SK-N-SH (cell line): ENCODE results near the gene EPB41L5. TPM values are rescaled to one million over a fixed set of nuclear protein-coding genes. Genes with fewer than 3 reads are reported as not detected.

Experiments
- CTCF ChIA-PET: fragments of 300-600, 350-600 bp; formaldehyde crosslinking; extraction: SDS; loops from one replicate; lab custom pipeline; 2021; lab: Yijun Ruan, JAX
- POLR2A ChIA-PET: fragments of 350-600 bp; sonication (Branson Sonifier 250); formaldehyde crosslinking; extraction: SDS; loops from one replicate; lab custom pipeline; 2020; ENCODE audit warnings: antibody characterized with exemption, inconsistent platforms; lab: Yijun Ruan, JAX
- DNase-seq: peaks from one replicate; pipeline ENCODE4 v3.0.0; 2012
- H2AFZ ChIP-seq: fragments of 200-600 bp; sonication (generic); 2 replicates; pipeline ENCODE4 v1.8.1; 2016; ENCODE audit warnings: antibody characterized with exemption, mild to moderate bottlenecking, low read depth
- H3F3A ChIP-seq: fragments of 200-600 bp; sonication (generic); replicated peaks from 2 replicates; pipeline ENCODE3; 2016; ENCODE audit warnings: antibody characterized with exemption, mild to moderate bottlenecking; ENCODE audit not compliant: insufficient read depth
- H3K27ac ChIP-seq, 2 experiments: fragments of 200-500 bp in 1 of 2; fragments of 200-600 bp in 1 of 2; sonication (Bioruptor generic) in 1 of 2; sonication (generic), shearing (Covaris generic) in 1 of 2; 2 replicates each; pipeline versions ENCODE4 v1.5.1 to v1.6.1; 2014 to 2016; ENCODE audit warnings: low read depth in 2 of 2, inconsistent platforms in 1 of 2, low read length in 1 of 2, mild to moderate bottlenecking in 1 of 2, mixed read lengths in 1 of 2
- H3K27me3 ChIP-seq: fragments of 200-600 bp; sonication (generic), shearing (Covaris generic); 2 replicates; pipeline ENCODE4 v1.6.1; 2016; ENCODE audit warnings: mixed run types; ENCODE audit not compliant: insufficient read depth
- H3K36me3 ChIP-seq, 2 experiments: fragments of 200-500 bp in 1 of 2; fragments of 200-600 bp in 1 of 2; sonication (Bioruptor generic) in 1 of 2; sonication (generic) in 1 of 2; replicated peaks in 1 of 2; 2 replicates each; pipeline versions ENCODE3 to v1.5.1; 2014 to 2016; ENCODE audit warnings: low read length in 1 of 2, mild to moderate bottlenecking in 1 of 2; ENCODE audit not compliant: insufficient read depth in 2 of 2, control insufficient read depth in 1 of 2
- H3K4me1 ChIP-seq, 2 experiments: fragments of 200-500 bp in 1 of 2; fragments of 200-600 bp in 1 of 2; sonication (Bioruptor generic) in 1 of 2; sonication (generic), shearing (Covaris generic) in 1 of 2; 2 replicates each; pipeline versions ENCODE4 v1.5.1 to v1.6.1; 2014 to 2016; ENCODE audit warnings: low read depth in 1 of 2, low read length in 1 of 2, mixed run types in 1 of 2; ENCODE audit not compliant: insufficient read depth in 2 of 2, control insufficient read depth in 1 of 2
- H3K4me2 ChIP-seq: fragments of 200-600 bp; sonication (generic), shearing (Covaris generic); 2 replicates; pipeline ENCODE4 v1.6.1; 2017; ENCODE audit warnings: mixed run types
- H3K4me3 ChIP-seq, 2 experiments: fragments of 200-500 bp in 1 of 2; fragments of 200-600 bp in 1 of 2; sonication (Bioruptor generic) in 1 of 2; sonication (generic), shearing (Covaris generic) in 1 of 2; 2 replicates each; pipeline versions ENCODE4 v1.5.1 to v1.8.1; 2014 to 2016; ENCODE audit warnings: low read depth in 2 of 2, inconsistent platforms in 1 of 2, low read length in 1 of 2, mild to moderate bottlenecking in 1 of 2, mixed read lengths in 1 of 2, moderate library complexity in 1 of 2
- H3K79me2 ChIP-seq: fragments of 200-600 bp; sonication (generic); 2 replicates; pipeline ENCODE4 v1.8.1; 2017; ENCODE audit warnings: mild to moderate bottlenecking; ENCODE audit not compliant: insufficient read depth
- H3K9ac ChIP-seq: fragments of 200-600 bp; sonication (generic); 2 replicates; pipeline ENCODE4 v1.6.1; 2017; ENCODE audit warnings: mixed run types
- H3K9me2 ChIP-seq: fragments of 200-600 bp; sonication (generic); 2 replicates; pipeline ENCODE4 v1.6.1; 2017; ENCODE audit warnings: mixed run types
- H3K9me3 ChIP-seq: fragments of 200-600 bp; sonication (generic); 2 replicates; pipeline ENCODE4 v1.6.1; 2017; ENCODE audit warnings: mixed run types, mild to moderate bottlenecking, moderate library complexity
- H4K20me1 ChIP-seq: fragments of 200-600 bp; sonication (generic); 2 replicates; pipeline ENCODE4 v1.6.1; 2017; ENCODE audit warnings: mild to moderate bottlenecking, mixed run types; ENCODE audit not compliant: insufficient read depth
- ELF1 ChIP-seq: IDR thresholded peaks from 2 replicates; pipeline ENCODE4 v1.4.0; 2012
- FOSL2 ChIP-seq: IDR thresholded peaks from 2 replicates; pipeline ENCODE4 v1.4.0; 2012; ENCODE audit warnings: low read depth, mild to moderate bottlenecking, moderate library complexity, borderline replicate concordance
- FOXJ3 ChIP-seq: sonication (generic); formaldehyde crosslinking; IDR thresholded peaks from 2 replicates; pipeline ENCODE4 v1.5.1; 2020; ENCODE audit warnings: mild to moderate bottlenecking, missing genetic modification reagents
- GABPA ChIP-seq: IDR thresholded peaks from 2 replicates; pipeline ENCODE4 v1.4.0; 2012; ENCODE audit warnings: low read depth, mild to moderate bottlenecking
- GATA2 ChIP-seq: sonication (generic); formaldehyde crosslinking; IDR thresholded peaks from 2 replicates; pipeline ENCODE4 v1.5.0; 2020; ENCODE audit warnings: mild to moderate bottlenecking, missing genetic modification reagents
- JUND ChIP-seq: IDR thresholded peaks from 2 replicates; pipeline ENCODE4 v1.4.0; 2012
- MEF2A ChIP-seq: IDR thresholded peaks from 2 replicates; pipeline ENCODE4 v1.4.0; 2012; ENCODE audit warnings: low read depth, borderline replicate concordance
- MXI1 ChIP-seq: IDR thresholded peaks from 2 replicates; pipeline ENCODE4 v1.6.1; 2012; ENCODE audit warnings: mild to moderate bottlenecking, low read depth, low read length, improper control_type of control experiment
- NFIC ChIP-seq: IDR thresholded peaks from 2 replicates; pipeline ENCODE4 v1.4.0; 2012; ENCODE audit warnings: borderline replicate concordance
- RCOR1 ChIP-seq: fragments of 150-350 bp; IDR thresholded peaks from 2 replicates; pipeline ENCODE4 v1.6.1; 2017; ENCODE audit warnings: antibody characterized with exemption, low read length
- RFX5 ChIP-seq: IDR thresholded peaks from 2 replicates; pipeline ENCODE4 v1.6.1; 2012; ENCODE audit warnings: mild to moderate bottlenecking, improper control_type of control experiment, low read length
- SIN3A ChIP-seq: IDR thresholded peaks from 2 replicates; pipeline ENCODE4 v1.6.1; 2012; ENCODE audit warnings: low read depth, mild to moderate bottlenecking, low read length, moderate library complexity, borderline replicate concordance
- TAF1 ChIP-seq: IDR thresholded peaks from 2 replicates; pipeline ENCODE4 v1.6.1; 2012; ENCODE audit warnings: low read depth, mild to moderate bottlenecking, low read length, moderate library complexity, borderline replicate concordance
- TCF12 ChIP-seq: IDR thresholded peaks from 2 replicates; pipeline ENCODE4 v1.4.0; 2012
- WGBS: methylation state at CpG from one replicate; pipeline ENCODE4 v1.1.6; 2017; ENCODE audit warnings: low lambda C conversion rate; 5-methylcytosine and 5-hydroxymethylcytosine counted together
- polyA plus RNA-seq, 3 experiments: library from polyadenylated mRNA; depleted of rRNA; stranded (reverse); fragments of >200 nt; gene quantifications; 2 replicates each; pipeline ENCODE4 v1.2.3, GENCODE V29; 2012
- TF ChIP-seq, protein P1 (sequence below): fragments of 200-600 bp; sonication (generic); IDR thresholded peaks from 2 replicates; pipeline ENCODE4 v1.6.1; 2017; ENCODE audit warnings: antibody characterized with exemption, mild to moderate bottlenecking, moderate library complexity
- TF ChIP-seq, protein P2 (sequence below): IDR thresholded peaks from 2 replicates; pipeline ENCODE4; 2012
- TF ChIP-seq, protein P3 (sequence below): fragments of 150-350 bp; IDR thresholded peaks from 2 replicates; pipeline ENCODE4 v1.6.1; 2017; ENCODE audit warnings: antibody characterized with exemption, low read length, low read depth, borderline replicate concordance
- TF ChIP-seq, protein P4 (sequence below): IDR thresholded peaks from 2 replicates; pipeline ENCODE4 v1.4.0; 2012; ENCODE audit warnings: low read depth, borderline replicate concordance
- TF ChIP-seq, protein P5 (sequence below): IDR thresholded peaks from 2 replicates; pipeline ENCODE4 v1.6.1; 2012; ENCODE audit warnings: mild to moderate bottlenecking, low read depth, low read length, moderate library complexity
- TF ChIP-seq, protein P6 (sequence below): IDR thresholded peaks from 2 replicates; pipeline ENCODE4 v1.4.0; 2012; ENCODE audit warnings: low read depth, borderline replicate concordance

Gene EPB41L5
- polyA plus RNA-seq, 1 of the 3 experiments (the other 2 are of a cell fraction) = 5.3 TPM

DNA sequence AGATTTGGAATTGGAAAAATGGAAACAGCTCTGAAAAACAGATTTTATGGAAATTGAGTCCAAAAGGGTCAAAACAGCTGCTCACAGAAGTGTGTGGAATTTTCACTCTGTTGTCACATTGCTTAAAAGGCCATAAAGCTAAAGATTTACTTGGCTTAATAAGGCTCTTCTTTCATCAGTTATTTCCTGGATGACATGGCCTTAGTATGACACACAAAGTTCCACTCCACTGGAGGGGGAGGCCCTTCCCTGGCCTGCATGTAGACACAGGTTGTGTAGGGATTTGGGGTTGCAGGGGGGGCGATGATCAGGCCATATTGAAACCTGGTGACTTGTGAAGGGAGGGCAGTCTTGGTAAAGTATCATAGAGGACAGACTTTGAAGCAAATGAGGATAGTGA, 176.3 kb downstream of the EPB41L5 start:
- no peaks in the 10 kb centered on the region for H3K9me2 ChIP-seq
- H3K36me3 ChIP-seq = no peaks in the 10 kb centered on the region
- no peak overlapping the region for H2AFZ ChIP-seq
- H3K79me2 ChIP-seq = no peaks in the 10 kb centered on the region
- 31% methylated on average over 1 of the region's 1 CpG for WGBS
- no peak overlapping the region for H3K4me2 ChIP-seq
- ChIA-PET POLR2A (no interaction called here), CTCF (interaction anchor here (2.2 kb wide), 1 partner anchor 14 kb away, joined by 9 read pairs; no protein-coding TSS in a partner anchor)
- no peaks in the 10 kb centered on the region for H4K20me1 ChIP-seq
- no peaks in the 10 kb centered on the region for H3K9me3 ChIP-seq
- no peaks in the 10 kb centered on the region for H3K27me3 ChIP-seq
- H3F3A ChIP-seq = no peaks in the 10 kb centered on the region
- TF ChIP-seq, protein P1, sequence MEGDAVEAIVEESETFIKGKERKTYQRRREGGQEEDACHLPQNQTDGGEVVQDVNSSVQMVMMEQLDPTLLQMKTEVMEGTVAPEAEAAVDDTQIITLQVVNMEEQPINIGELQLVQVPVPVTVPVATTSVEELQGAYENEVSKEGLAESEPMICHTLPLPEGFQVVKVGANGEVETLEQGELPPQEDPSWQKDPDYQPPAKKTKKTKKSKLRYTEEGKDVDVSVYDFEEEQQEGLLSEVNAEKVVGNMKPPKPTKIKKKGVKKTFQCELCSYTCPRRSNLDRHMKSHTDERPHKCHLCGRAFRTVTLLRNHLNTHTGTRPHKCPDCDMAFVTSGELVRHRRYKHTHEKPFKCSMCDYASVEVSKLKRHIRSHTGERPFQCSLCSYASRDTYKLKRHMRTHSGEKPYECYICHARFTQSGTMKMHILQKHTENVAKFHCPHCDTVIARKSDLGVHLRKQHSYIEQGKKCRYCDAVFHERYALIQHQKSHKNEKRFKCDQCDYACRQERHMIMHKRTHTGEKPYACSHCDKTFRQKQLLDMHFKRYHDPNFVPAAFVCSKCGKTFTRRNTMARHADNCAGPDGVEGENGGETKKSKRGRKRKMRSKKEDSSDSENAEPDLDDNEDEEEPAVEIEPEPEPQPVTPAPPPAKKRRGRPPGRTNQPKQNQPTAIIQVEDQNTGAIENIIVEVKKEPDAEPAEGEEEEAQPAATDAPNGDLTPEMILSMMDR = no peak
- TF ChIP-seq FOSL2 = no peak
- TF ChIP-seq, protein P2, sequence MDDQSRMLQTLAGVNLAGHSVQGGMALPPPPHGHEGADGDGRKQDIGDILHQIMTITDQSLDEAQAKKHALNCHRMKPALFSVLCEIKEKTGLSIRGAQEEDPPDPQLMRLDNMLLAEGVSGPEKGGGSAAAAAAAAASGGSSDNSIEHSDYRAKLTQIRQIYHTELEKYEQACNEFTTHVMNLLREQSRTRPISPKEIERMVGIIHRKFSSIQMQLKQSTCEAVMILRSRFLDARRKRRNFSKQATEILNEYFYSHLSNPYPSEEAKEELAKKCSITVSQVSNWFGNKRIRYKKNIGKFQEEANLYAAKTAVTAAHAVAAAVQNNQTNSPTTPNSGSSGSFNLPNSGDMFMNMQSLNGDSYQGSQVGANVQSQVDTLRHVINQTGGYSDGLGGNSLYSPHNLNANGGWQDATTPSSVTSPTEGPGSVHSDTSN = no peak
- no peak for TF ChIP-seq RFX5
- TF ChIP-seq ELF1 = no peak
- TF ChIP-seq TCF12 = no peak
- no peak for TF ChIP-seq RCOR1
- no peak for TF ChIP-seq MXI1
- TF ChIP-seq TAF1 = no peak
- TF ChIP-seq, protein P3, sequence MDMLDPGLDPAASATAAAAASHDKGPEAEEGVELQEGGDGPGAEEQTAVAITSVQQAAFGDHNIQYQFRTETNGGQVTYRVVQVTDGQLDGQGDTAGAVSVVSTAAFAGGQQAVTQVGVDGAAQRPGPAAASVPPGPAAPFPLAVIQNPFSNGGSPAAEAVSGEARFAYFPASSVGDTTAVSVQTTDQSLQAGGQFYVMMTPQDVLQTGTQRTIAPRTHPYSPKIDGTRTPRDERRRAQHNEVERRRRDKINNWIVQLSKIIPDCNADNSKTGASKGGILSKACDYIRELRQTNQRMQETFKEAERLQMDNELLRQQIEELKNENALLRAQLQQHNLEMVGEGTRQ = no peak
- TF ChIP-seq, protein P4, sequence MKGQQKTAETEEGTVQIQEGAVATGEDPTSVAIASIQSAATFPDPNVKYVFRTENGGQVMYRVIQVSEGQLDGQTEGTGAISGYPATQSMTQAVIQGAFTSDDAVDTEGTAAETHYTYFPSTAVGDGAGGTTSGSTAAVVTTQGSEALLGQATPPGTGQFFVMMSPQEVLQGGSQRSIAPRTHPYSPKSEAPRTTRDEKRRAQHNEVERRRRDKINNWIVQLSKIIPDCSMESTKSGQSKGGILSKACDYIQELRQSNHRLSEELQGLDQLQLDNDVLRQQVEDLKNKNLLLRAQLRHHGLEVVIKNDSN = no peak
- no peak for TF ChIP-seq GATA2
- no peak for TF ChIP-seq MEF2A
- no peak for TF ChIP-seq NFIC
- no peak for TF ChIP-seq JUND
- no peak for TF ChIP-seq FOXJ3 (CRISPR knock-in tag)
- no peak for TF ChIP-seq SIN3A
- TF ChIP-seq, protein P5, sequence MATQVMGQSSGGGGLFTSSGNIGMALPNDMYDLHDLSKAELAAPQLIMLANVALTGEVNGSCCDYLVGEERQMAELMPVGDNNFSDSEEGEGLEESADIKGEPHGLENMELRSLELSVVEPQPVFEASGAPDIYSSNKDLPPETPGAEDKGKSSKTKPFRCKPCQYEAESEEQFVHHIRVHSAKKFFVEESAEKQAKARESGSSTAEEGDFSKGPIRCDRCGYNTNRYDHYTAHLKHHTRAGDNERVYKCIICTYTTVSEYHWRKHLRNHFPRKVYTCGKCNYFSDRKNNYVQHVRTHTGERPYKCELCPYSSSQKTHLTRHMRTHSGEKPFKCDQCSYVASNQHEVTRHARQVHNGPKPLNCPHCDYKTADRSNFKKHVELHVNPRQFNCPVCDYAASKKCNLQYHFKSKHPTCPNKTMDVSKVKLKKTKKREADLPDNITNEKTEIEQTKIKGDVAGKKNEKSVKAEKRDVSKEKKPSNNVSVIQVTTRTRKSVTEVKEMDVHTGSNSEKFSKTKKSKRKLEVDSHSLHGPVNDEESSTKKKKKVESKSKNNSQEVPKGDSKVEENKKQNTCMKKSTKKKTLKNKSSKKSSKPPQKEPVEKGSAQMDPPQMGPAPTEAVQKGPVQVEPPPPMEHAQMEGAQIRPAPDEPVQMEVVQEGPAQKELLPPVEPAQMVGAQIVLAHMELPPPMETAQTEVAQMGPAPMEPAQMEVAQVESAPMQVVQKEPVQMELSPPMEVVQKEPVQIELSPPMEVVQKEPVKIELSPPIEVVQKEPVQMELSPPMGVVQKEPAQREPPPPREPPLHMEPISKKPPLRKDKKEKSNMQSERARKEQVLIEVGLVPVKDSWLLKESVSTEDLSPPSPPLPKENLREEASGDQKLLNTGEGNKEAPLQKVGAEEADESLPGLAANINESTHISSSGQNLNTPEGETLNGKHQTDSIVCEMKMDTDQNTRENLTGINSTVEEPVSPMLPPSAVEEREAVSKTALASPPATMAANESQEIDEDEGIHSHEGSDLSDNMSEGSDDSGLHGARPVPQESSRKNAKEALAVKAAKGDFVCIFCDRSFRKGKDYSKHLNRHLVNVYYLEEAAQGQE = no peak
- TF ChIP-seq, protein P6, sequence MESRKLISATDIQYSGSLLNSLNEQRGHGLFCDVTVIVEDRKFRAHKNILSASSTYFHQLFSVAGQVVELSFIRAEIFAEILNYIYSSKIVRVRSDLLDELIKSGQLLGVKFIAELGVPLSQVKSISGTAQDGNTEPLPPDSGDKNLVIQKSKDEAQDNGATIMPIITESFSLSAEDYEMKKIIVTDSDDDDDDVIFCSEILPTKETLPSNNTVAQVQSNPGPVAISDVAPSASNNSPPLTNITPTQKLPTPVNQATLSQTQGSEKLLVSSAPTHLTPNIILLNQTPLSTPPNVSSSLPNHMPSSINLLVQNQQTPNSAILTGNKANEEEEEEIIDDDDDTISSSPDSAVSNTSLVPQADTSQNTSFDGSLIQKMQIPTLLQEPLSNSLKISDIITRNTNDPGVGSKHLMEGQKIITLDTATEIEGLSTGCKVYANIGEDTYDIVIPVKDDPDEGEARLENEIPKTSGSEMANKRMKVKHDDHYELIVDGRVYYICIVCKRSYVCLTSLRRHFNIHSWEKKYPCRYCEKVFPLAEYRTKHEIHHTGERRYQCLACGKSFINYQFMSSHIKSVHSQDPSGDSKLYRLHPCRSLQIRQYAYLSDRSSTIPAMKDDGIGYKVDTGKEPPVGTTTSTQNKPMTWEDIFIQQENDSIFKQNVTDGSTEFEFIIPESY = no peak
- TF ChIP-seq GABPA = no peak
- H3K27ac ChIP-seq = no peak overlapping the region
- no peak overlapping the region for H3K9ac ChIP-seq
- DNase-seq = no peak
- no peak overlapping the region for H3K4me3 ChIP-seq
- no peaks in the 10 kb centered on the region for H3K4me1 ChIP-seq
